HG03196 (cell line): ENCODE results near the gene BIRC3.
"Not testable (repeated sequence)": the region's sequence is repeated elsewhere in the genome, so short reads cannot be mapped to it uniquely, and the experiment has no call there.

Experiments
- ATAC-seq: cut with Tn5 transposase; IDR thresholded peaks from one replicate; pipeline ENCODE4 v1.9.1; 2021; ENCODE audit not compliant: unreplicated experiment

Gene BIRC3

DNA sequence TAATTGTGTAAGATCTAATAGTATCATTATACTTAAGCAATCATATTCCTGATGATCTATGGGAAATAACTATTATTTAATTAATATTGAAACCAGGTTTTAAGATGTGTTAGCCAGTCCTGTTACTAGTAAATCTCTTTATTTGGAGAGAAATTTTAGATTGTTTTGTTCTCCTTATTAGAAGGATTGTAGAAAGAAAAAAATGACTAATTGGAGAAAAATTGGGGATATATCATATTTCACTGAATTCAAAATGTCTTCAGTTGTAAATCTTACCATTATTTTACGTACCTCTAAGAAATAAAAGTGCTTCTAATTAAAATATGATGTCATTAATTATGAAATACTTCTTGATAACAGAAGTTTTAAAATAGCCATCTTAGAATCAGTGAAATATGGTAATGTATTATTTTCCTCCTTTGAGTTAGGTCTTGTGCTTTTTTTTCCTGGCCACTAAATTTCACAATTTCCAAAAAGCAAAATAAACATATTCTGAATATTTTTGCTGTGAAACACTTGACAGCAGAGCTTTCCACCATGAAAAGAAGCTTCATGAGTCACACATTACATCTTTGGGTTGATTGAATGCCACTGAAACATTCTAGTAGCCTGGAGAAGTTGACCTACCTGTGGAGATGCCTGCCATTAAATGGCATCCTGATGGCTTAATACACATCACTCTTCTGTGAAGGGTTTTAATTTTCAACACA lies 6.4 kb downstream of the BIRC3 start:
- ATAC-seq, result no peak

DNA sequence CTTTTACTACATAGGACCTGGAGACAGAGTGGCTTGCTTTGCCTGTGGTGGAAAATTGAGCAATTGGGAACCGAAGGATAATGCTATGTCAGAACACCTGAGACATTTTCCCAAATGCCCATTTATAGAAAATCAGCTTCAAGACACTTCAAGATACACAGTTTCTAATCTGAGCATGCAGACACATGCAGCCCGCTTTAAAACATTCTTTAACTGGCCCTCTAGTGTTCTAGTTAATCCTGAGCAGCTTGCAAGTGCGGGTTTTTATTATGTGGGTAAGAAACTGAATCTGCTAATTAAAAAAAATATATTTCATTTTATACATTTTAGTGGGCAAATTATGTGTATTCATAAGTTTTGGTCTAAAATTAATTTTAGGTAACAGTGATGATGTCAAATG lies 7.8 kb downstream of the BIRC3 start:
- ATAC-seq, result no peak

DNA sequence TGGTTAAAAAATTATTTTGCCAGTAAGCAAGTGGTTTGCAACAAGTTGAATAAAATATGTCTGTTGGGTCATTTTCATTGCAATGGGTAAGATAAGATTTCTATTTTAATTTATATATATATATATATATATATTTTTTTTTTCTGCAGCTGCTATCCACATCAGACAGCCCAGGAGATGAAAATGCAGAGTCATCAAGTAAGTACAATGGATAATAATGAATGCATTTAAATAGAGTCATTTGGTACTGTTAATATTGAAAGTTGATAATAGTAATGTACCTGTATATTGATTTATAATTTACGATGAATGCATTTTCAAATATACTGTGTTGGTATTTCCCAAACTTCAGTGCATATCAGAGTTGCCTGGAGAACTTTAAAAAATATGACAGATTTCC lies 11.5 kb downstream of the BIRC3 start:
- no peak for ATAC-seq

DNA sequence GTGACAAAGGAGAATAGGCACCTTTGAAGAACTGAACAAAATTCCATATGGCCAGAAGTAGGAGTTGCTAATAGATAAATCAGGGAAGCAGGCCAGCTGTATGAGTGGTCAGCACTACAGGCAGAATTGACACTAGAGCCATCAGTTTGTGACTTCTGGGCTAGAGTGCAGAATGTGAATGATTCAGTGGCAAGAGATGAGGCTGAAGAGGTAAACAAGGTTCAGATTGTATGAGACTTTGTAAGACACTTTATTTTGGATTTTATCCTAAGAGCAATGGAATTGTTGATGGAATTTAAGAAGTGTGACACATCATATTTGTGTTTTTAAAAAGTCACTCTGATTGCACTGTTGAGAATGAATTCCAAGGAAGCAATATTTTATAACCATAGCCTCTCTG lies 12.9 kb downstream of the BIRC3 start:
- ATAC-seq, result no peak

DNA sequence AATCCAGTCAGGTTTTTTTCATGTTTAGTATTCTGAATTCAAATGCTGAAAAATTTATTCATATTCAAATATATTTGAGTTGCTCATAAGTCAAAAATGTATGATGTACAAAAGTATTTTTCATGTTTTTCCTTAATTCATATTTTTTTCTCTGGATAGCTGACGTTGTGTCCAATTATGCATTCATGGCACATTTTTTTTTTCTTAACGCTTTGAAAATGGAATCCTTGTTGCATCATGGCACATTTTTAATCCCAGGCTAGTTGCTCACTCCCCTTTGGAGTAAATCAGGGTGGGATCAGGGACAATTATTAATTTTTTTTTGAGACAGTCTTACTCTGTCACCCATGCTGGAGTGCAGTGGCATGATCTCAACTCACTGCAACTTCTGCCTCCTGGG lies 14.1 kb downstream of the BIRC3 start:
- ATAC-seq, result no peak

DNA sequence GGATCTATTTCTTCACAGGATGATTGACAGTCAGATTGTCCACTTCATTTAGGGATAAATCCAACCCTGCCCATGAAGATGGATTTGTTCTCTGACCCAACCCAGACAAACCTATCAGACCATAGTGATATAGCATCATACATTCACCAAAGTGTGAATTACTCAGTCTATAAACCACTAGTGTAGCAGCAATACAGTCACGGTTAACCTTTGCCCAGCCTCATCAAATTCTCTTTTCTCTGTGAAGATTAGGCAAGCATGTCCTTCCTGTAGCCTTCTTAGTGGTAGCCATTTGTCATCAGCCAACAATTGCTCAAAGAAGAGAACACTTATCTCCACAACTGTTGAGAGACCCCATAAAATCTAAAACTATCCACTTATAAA lies 15.3 kb downstream of the BIRC3 start:
- ATAC-seq, result no peak

DNA sequence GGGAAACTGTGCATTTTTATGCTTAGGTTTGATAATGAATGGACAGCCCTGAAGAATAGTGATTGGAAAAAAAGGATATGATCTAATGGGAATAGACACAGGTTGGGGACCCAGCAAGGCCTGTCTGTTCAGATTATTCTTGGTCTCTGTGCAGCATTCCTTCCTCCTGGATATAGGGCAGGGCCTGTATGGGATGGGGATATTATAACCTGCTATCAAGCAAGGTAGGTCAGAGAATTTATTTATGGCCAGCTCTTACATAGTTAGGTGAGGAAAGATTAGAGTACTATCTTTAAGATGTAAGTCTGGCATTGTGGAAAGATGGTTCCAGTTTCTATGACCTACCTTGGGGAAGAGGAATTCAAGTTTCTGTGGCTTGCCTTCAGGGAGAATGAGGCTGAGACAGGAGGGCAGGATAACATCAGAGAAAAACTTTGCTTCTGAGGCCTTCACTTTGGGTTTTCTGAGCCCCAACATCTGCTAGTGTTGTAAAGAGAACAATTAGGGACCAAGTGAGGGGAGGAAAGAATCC lies 21.3 kb downstream of the BIRC3 start:
- ATAC-seq, result no peak

DNA sequence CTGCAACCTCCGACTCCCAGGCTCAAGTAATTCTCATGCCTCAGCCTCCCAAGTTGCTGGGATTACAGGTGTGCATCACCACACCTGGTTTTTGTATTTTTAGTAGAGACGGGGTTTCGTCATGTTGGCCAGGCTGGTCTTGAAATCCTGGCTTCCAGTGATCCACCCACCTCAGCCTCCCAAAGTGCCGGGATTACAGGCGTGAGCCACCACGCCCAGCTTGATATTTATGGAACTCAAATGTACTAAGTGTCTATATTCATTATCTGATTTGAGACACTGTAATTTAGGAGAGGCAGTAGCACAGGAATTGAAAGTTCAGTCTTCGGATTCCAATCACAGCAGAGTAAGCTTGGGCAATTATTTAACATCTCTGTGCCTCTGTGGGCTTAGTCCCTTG lies 24.0 kb downstream of the BIRC3 start:
- ATAC-seq, result not testable (repeated sequence)

DNA sequence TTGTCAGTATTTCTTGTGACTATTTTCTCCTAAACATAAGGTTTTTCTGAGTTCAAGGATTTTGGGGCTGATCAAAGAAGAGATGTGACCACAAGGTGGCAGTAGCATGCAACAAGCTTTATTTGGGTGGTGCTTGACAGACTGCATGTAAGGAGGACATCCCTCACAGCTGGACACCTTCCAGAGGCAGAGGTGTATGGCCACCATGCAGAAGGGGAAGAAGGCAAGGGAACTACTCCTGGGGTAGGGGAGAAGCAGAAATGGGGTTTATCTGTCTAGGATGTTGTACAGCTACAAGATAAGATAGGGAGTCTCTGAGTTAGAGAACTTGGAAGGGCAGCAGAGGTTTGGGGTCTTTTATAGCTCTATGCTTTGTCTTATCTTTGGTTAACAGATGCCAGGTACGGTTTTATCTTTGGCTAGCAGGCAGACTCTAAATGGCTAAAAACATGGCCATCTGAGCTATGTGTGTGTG lies 24.6 kb downstream of the BIRC3 start:
- no peak for ATAC-seq

DNA sequence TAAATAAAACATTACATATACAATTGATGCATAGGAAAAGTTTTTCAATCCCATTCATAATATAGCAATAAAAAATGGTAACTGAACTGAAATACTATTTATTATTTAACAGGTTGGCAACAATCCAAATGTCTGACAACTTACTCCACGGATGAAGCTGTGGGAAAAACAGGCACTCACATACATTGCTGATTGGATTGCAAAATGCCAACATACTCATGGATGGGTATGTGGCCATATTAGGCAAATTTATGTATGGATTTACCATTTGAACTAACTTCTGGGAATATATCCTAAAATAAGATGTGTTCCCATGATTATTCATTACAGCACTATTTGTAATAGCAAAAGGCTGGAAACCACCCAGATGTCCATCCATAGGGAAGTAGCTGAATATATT lies 26.5 kb downstream of the BIRC3 start:
- ATAC-seq, result no peak

DNA sequence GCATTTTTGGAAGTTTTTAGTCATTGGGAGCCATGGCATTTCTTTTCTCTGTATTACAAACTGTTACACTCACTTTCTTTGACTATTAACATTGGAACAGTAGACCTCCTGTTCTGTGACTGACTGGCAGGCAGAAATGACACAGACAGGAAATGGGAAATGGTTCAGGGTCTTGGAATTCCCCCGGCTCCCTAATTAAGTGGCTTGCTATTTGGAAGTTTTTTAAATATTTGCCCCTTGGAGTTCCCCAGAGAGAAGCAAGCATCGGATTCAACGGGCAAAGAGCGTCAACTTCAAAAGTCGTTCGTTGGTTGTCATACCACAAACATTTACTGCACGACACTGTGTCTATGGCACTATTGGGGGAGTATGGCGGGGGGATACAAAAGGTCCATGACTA lies 28.6 kb downstream of the BIRC3 start:
- ATAC-seq, result no peak

DNA sequence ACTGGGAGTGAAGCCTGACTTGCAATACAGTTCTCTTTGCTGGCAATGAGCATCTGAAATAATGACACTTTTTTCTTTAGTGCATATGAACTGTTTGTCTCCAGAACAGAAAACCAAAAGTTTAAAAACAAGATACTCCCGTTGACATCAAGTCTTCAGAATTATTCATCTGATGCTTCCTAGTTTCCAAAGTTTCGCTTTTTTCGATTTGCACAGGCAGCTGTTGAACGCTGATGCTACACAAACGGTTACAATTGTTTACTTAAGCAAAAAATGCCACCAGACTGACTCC lies 29.1 kb downstream of the BIRC3 start:
- ATAC-seq, result no peak

DNA sequence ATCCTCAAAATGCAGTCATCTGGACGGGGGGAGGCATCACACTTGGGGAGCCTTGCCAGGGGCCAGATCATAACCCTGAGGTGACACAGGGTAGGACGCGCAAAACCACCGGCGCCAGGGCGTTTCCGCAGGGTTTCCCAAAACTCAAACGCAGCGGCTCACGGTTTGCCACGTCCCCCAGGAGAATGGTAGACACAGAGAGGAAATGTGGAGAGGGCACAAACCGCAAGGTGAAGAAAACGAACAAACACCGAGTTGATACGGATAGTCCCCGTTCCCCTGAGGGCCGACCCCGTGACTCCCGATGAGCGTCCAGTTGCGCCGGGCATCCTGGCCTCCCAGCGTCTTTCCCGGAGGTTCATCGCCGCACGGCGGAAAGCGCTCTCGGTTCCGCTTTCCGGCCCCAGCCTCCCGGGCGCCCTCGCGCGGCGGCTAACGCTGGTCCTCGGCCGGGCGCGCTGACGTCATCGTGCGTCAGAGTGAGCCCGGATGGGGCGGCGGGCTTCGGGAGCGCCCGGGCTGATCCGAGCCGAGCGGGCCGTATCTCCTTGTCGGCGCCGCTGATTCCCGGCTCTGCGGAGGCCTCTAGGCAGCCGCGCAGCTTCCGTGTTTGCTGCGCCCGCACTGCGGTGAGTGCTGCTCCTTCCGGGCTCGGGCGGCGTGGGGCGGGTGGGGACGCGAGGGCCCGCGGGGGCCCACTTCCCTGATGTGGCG lies 29.6 kb downstream of the BIRC3 start, which contains the start of gene BIRC2:
BIRC2 (plus strand) TSS at position 467 of the 714 bp plus-strand sequence. CDS start 2,641 bp downstream, outside the sequence.
- peak; percentile 87 for ATAC-seq

DNA sequence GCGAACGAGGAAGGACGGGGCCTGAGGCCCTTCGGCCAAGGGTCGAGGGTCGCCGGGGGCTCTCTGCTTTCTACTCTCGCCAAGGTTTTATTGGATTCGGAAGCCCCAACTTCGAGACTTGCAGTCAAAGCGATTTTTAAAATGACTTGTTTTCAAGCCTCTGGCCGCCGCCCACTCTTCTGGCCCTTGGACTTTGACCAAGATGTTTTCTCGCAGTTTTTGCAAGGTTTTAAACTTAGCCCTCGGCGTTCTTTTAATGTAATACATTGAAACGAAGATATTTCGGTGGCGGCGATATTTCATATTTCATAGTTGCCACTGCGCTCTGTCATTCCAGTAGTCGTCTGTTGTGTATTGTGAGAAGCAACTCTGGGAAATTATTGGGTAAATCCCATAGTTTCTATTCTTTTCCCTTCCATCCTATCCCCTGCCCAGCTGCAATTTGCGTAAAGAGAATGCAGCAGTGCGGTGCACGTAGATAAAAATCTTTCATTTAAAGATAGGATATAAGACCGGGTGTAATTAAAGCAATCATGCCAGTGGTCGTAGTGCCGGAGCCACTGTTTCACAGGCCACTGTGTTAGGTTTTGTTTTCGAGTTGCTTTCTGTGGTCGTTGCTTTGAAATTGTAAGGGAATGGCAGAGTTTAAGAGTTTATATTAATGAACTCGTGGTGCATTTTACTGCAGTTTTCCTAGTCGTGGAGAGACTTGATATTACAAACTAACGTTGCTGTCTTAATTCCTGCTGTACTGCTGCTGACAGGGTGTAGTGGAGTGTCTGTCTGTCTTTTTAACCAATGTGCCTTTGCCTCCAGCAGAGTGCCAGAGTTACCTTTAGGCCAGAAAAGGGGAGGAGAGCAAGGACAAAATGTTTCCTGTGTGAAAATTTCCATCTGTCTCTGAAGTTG lies 30.4 kb downstream of the BIRC3 start:
- peak; percentile 9 for ATAC-seq

DNA sequence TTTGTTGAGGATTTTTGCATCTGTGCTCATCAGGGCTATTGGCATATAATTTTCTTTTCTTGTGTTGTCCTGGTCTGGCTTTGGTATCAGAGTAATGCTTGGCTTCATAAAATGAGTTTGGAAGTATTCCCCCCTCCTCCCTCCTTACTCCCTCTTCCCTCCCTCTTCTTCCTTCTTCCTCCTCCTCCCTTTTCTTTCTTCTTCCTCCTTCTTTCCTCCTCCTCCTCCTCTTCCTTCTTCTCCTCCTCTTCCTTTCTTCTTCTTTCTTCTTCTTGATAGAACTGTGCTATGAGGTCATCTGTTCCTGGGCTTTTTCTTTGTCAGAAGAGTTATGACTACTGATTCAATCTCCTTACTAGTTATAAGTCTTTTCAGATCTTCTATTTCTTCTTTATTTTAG lies 39.8 kb downstream of the BIRC3 start:
- ATAC-seq, result no peak

DNA sequence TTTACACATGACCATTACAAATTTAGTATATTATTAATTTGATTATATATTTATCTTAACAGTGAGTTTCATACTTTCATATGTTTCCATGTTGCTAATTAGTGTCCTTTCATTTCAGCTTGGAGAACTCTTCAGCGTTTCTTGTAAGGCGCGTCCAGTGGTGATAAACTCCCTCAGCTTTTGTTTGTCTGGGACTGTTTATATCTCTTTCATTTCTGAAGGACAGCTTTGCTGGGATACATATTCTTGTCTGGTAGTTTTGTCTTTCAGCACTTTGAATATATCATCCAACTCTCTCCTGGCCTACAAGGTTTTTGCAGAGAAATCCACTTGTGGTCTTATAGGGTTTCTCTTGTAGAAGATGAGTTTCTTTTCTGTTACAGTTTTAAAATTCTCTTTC lies 42.1 kb downstream of the BIRC3 start:
- no peak for ATAC-seq

DNA sequence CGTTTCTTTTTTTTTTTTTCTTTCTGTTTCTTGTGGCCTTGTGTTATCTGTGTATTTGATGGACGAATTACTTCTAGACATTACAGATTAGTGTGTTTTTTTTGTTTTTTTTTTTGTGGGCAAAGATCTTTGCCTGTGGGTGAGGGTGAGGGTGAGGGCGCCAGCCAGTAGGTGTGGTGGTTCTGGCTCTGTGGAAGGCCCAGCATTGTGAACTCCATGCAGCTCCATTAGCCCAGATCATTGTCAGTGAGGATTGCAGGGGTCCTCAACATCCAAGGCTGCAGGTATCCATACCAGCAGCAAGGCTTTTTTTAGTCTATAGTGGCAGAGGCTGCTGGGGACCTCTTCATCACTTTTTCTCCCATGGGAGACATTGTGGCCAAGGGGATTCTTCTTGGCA lies 43.4 kb downstream of the BIRC3 start:
- ATAC-seq, result no peak

DNA sequence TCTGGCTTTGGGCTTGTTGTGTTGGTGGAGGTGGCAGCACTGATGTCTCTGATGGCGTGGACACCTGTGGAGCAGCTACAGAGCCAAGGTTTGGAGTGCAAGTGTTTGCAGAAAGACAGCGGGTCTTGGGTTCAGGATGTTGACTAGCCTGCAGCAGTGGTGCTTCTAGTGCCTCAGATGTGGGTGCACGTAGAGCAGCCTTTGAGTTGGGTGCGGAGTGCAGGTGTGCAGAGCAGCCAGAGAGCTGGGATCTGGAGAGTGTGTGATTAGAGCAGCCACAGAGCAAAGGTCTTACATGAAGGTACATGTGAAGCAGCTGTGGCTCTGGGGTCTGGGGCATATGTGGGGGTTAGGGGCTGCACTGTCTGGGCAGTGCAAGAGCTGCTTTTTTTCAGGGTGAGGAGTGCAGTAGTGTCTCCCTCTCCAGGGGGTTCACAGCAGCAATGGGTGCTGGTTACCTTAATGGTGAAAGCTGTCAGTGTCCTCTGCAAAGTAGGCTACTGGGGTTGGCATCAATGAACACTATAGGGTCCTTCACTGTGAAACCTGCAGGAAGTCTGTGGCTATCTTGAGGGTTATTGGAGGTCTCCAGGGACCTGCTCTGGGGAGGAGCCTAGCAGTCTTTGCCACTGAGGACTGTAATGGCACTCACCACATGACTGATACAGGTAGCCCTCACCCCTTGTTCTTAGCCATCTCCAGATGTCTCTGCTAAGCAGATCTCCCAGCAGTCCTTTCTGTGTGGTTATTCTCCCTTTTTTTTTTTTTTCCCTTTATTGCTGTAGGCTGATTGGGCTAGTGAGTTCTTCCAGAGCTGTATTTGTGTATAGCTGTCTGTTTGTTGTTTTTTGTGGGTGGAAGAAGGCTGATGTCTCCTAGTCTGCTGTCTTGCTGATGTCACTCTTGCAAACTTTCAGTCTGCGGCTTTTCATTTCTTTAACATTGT lies 44.1 kb downstream of the BIRC3 start:
- ATAC-seq, result peak; percentile 99

DNA sequence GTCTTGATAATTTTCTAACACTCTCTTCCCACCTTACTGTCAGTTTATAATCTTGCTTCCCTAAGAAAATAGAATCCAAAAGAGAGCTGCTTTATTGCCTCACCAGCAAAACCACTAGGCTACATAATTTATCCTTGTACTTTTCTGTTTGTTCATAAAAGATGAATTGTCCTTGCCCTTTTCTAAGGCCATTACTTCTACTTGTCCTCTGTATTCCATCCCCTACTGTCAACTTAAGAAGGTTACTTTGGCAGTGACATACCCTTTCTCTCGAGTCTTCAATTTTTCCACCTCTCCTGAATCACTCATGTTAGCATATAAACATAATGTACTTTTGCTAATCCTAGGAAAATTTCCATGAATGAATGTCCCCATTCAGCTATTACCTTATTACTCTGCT lies 47.7 kb downstream of the BIRC3 start:
- no peak for ATAC-seq

DNA sequence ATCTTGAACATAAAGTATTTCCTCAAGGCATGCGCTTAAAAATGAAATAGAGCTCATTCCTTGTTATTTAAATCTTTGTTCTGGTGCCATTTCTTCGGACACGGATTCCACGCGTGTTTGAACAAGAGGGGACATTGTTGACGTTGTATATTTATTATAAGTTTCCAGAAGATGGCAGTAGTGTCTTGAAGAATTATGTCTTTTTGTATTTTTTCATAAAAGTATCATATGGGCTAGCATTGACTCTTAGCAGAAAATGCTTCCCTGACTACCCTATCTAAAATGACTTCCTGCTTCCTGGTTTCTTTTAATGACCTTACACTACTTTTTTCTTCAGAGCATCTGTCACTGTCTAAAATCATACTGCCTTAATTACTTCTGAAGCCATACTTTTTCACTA lies 50.1 kb downstream of the BIRC3 start:
- ATAC-seq, result no peak
